GM06990 (cell line): ENCODE results near the gene MS4A15.
A peak's percentile ranks its signal among the peaks of the same experiment; 100 is the strongest.
"Not testable (repeated sequence)": the region's sequence is repeated elsewhere in the genome, so short reads cannot be mapped to it uniquely, and the experiment has no call there.

ENCODE experiments used
- DNase-seq: peaks from one replicate; pipeline ENCODE4 v3.0.0-alpha.2; 2011; ENCODE audit not compliant: insufficient read length; ENCODE audit errors: extremely low read depth
- H3K27me3 ChIP-seq: replicated peaks from 2 replicates; pipeline ENCODE4 v1.6.0; 2011; ENCODE audit warnings: low read length; ENCODE audit not compliant: control insufficient read depth, insufficient read depth
- H3K36me3 ChIP-seq: 2 replicates; pipeline ENCODE4 v1.5.1; 2011; ENCODE audit warnings: low read length; ENCODE audit not compliant: control insufficient read depth, insufficient read depth
- H3K4me3 ChIP-seq: replicated peaks from 2 replicates; pipeline ENCODE4 v1.5.1; 2011; ENCODE audit warnings: low read depth, mild to moderate bottlenecking, control low read depth, low read length
- TF ChIP-seq, protein P1 (sequence below): IDR thresholded peaks from 2 replicates; pipeline ENCODE4 v1.5.1; 2011; ENCODE audit warnings: low read length, control low read depth, mild to moderate bottlenecking, inconsistent platforms; ENCODE audit not compliant: insufficient read depth, poor library complexity, severe bottlenecking

Gene MS4A15, protein sequence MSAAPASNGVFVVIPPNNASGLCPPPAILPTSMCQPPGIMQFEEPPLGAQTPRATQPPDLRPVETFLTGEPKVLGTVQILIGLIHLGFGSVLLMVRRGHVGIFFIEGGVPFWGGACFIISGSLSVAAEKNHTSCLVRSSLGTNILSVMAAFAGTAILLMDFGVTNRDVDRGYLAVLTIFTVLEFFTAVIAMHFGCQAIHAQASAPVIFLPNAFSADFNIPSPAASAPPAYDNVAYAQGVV

DNA sequence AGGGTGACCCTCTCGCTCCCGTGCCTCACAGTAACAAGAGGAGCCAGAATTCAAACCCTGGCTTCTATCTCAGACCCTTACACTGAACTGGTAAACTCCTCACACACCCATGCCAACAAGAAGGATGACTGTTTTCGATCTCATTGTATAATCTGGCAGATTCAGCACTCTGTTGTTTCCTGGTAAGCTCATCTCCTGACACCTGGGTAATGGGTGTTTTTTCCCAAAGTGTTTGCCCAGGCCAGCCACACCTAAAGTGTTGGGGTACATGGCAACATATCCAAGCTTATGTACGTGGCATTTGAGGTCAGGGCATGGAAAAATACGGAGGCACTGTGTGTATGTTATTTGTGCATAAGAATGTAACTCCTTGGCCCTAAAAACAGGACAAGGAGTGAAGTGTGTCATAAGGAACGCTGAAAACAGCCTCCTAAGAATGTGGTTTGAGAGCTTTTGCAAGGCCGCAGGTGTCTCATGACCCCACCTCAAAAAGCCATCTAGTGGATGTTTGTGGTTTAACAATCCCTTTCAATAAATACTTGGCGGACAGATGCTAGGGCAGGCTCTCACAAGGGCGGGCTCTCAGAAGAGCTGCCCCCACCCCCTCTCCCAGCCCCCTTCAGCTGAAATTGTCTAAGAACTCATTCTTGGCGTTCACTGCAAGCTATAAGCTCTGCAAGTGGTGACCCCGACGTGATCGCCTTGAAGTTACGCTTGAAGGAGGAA, at the start of gene MS4A15:
Gene MS4A15, plus strand, starts transcription at position 561 of the 726 bp plus-strand sequence. CDS start 6,867 bp downstream, outside the sequence.
- no peaks in the 10 kb centered on the region for H3K36me3 ChIP-seq
- no peak within 1 kb of the TSS for H3K4me3 ChIP-seq
- DNase-seq: no peak
- TF ChIP-seq, protein P1, sequence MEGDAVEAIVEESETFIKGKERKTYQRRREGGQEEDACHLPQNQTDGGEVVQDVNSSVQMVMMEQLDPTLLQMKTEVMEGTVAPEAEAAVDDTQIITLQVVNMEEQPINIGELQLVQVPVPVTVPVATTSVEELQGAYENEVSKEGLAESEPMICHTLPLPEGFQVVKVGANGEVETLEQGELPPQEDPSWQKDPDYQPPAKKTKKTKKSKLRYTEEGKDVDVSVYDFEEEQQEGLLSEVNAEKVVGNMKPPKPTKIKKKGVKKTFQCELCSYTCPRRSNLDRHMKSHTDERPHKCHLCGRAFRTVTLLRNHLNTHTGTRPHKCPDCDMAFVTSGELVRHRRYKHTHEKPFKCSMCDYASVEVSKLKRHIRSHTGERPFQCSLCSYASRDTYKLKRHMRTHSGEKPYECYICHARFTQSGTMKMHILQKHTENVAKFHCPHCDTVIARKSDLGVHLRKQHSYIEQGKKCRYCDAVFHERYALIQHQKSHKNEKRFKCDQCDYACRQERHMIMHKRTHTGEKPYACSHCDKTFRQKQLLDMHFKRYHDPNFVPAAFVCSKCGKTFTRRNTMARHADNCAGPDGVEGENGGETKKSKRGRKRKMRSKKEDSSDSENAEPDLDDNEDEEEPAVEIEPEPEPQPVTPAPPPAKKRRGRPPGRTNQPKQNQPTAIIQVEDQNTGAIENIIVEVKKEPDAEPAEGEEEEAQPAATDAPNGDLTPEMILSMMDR: peak; percentile 62
- no peaks in the 10 kb centered on the region for H3K27me3 ChIP-seq

DNA sequence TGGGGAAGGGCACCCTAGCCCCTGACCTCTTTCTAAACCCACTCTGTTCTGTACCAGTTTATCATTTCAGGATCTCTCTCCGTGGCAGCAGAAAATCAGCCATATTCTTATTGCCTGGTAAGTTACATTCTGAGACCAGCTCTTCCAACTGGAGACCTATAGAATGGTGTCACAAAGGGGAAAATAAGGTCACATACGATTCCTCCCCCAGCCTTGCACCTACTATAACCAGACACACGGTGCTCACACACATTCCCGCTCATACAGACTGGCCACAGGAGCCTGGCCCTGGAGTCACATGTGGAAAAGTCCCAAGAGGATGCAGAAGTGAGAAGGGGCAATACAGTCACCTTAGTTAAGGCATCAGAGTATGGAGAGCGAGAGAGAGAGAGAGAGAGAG, 49.7 kb upstream of the MS4A15 start:
- Histone ChIP-seq H3K27me3 (no peaks in the 10 kb centered on the region), H3K4me3 (no peak overlapping the region), H3K36me3 (no peaks in the 10 kb centered on the region)
- TF ChIP-seq, protein P1: no peak
- DNase-seq: no peak

DNA sequence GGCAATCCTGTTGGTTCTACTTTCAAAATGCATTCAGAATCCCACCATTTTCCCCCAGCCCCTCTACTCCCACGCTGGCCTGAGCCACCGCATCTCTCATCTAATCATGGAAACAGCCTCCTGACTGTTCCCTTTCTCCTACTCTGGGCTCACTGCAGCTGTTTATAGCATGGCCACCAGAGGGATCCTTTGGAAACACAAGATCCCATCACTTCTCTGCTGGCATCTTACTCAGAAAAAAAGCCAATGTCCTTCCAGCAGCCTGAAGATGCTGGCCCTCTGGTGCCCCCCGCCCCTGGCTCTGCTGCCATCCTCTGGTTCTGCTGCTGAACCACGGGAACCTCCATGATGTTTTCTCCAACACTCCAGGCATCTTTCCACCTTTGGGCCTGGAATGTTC, 46.2 kb upstream of the MS4A15 start:
- no peak for DNase-seq
- TF ChIP-seq, protein P1: peak; percentile 6

DNA sequence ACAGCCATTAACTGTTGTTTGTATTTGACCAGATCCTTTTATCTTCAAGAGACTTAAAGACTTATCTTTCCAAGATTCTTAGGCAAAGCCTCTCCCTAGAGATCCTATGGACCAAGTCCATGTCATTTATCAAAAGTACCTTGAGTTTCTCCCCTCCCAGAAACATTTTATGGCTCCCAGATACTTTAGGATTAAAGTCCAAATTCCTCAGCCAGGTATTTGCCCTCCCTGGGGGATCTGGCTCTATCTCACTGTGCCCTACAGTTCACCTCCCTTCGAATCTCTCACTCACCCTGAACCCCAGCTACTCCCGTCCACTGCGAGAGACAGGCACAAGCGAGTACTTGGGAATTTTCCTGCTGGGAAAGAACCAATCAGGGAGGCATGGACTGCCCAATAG, 45.4 kb upstream of the MS4A15 start:
- Histone ChIP-seq H3K4me3 (no peak overlapping the region), H3K36me3 (no peaks in the 10 kb centered on the region), H3K27me3 (no peaks in the 10 kb centered on the region)
- TF ChIP-seq, protein P1: no peak
- DNase-seq: no peak

More for the DNA sequence above, 46.2 kb upstream of the MS4A15 start:
- no peak overlapping the region for H3K4me3 ChIP-seq
- no peaks in the 10 kb centered on the region for H3K27me3 ChIP-seq
- no peaks in the 10 kb centered on the region for H3K36me3 ChIP-seq

DNA sequence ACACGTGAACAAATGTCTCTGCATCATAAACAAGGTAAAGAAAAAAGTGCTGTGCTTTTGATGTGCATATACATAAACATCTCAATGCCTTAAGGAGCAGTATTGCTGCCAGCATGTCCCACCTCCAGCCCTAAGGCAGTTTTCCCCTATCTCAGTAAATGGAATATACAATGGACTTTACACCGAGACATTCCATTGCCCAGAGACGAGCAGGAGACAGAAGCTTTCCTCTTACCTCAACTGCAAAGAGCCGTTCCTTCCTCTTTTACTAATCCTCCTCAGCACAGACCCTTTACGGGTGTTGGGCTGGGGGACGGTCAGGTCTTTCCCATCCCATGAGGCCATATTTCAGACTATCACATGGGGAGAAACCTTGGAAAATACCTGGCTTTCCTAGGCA, 43.2 kb upstream of the MS4A15 start:
- not testable (repeated sequence) for DNase-seq, H3K4me3 ChIP-seq, H3K27me3 ChIP-seq, H3K36me3 ChIP-seq

DNA sequence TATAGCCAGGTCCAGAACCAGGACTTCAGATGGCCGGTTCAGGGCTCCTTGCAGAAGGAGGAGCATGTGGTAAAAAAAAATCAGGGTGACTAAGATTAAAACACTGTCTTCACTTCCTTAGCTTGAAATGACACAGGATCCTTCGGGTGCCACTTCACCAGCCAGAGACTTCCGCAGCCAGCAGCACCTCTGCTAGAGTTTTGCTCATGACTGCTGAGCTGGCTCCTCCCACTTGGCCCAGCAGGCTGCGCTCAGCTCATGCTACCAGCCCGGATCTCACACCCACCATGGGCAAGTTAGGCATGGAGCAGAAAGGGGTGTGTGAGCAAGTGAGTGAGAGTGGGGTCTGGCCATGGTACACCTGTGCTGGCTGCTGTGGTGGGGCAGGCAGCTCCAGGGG, 38.7 kb upstream of the MS4A15 start:
- TF ChIP-seq, protein P1: no peak
- Histone ChIP-seq H3K27me3 (no peaks in the 10 kb centered on the region; the same call in 1 of the 2 replicates), H3K4me3 (no peak overlapping the region), H3K36me3 (no peaks in the 10 kb centered on the region)
- DNase-seq: peak; percentile 43
